T-helper 2 cell treated with Interferon-gamma antibody and Interleukin-4, amounts not matched to agents 5 μg/mL and 100 μg/mL, for 36 hours (primary cell): ENCODE results near the gene BRINP3.

Experiments
- DNase-seq: peaks from one replicate; pipeline ENCODE4 v3.0.0; 2021; ENCODE audit warnings: low spot score
- H3K27ac Mint-ChIP-seq: one replicate; pipeline ENCODE4 v1.8.0; 2021; ENCODE audit warnings: mild to moderate bottlenecking, mixed read lengths
- H3K27me3 Mint-ChIP-seq: one replicate; pipeline ENCODE4 v1.8.0; 2021; ENCODE audit warnings: low read depth, mixed read lengths
- H3K36me3 Mint-ChIP-seq: one replicate; pipeline ENCODE4 v1.8.0; 2021; ENCODE audit warnings: low read depth, mixed read lengths
- H3K4me1 Mint-ChIP-seq: one replicate; pipeline ENCODE4 v1.8.0; 2021; ENCODE audit warnings: low read depth, mixed read lengths
- H3K4me3 Mint-ChIP-seq: one replicate; pipeline ENCODE4 v1.8.0; 2022; ENCODE audit warnings: mild to moderate bottlenecking, moderate library complexity, mixed read lengths
- H3K9me3 Mint-ChIP-seq: one replicate; pipeline ENCODE4 v1.8.0; 2021; ENCODE audit warnings: mixed read lengths

Gene BRINP3

DNA sequence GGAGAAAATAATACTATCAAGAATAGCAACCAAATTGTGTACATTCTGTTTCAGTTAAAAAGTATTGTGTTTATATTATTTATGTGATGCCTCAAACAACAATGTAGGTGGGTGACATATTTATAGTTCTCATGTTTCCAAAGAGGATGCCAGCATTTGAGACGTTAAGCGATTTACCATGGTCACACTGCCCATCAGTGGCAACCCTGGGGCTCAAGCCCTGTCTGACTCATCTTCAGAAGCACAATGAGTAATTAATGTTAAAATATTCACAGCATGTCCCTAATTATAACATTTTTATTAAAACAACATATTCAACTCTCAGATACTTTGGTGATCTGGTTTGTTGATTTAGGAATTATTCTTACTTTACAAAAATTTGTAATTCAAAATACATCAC lies 409.4 kb downstream of the BRINP3 start:
- Mint-ChIP-seq H3K9me3 (peaks cover 23% of the 10 kb centered on the region), H3K4me3 (no peak overlapping the region), H3K36me3 (no peaks in the 10 kb centered on the region), H3K27ac (no peak overlapping the region), H3K4me1 (no peaks in the 10 kb centered on the region), H3K27me3 (no peaks in the 10 kb centered on the region)
- no peak for DNase-seq

DNA sequence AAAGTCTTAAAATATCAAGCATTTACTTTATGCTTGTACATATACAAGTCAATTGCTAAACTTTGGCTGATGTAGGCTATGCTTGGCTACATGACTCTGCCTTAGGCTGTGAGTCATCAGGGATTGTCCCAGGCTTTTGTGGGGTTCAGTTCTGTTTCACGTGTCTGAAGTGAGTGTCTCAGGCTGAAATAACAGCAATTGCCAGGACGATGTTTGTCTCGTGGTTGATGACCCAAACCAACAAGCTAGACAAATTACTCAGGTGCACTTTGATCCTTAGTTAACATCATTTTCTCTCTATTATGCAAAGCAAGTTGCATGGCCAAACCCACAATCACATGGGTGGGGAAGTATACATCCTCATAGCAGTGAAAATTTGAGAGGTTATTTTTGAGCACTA lies 410.1 kb downstream of the BRINP3 start:
- Mint-ChIP-seq H3K4me1 (no peaks in the 10 kb centered on the region), H3K27ac (no peak overlapping the region), H3K27me3 (no peaks in the 10 kb centered on the region), H3K4me3 (no peak overlapping the region), H3K36me3 (no peaks in the 10 kb centered on the region), H3K9me3 (peaks cover 19% of the 10 kb centered on the region)
- DNase-seq = no peak

DNA sequence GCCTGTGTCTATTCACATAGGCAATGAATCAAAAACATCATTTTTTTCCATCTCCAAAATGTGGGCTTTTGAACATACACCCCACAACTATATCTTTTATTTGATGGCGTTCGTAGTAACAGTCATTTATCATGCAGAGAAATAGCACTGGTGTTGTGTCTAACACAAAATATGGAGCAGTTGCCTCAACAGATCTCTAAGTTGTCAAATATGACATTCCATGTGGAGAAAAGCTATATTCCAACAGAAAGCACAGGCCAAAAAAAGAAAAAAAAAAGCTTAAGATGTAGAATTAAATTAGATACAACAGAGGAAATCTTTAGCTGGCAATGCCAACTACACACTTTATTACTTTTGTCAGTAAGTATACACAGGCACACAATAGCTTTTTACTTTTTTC lies 411.7 kb downstream of the BRINP3 start:
- peaks cover 18% of the 10 kb centered on the region for H3K9me3 Mint-ChIP-seq
- H3K36me3 Mint-ChIP-seq = no peaks in the 10 kb centered on the region
- no peaks in the 10 kb centered on the region for H3K4me1 Mint-ChIP-seq
- no peak overlapping the region for H3K4me3 Mint-ChIP-seq
- H3K27ac Mint-ChIP-seq = no peak overlapping the region
- no peaks in the 10 kb centered on the region for H3K27me3 Mint-ChIP-seq
- no peak for DNase-seq

DNA sequence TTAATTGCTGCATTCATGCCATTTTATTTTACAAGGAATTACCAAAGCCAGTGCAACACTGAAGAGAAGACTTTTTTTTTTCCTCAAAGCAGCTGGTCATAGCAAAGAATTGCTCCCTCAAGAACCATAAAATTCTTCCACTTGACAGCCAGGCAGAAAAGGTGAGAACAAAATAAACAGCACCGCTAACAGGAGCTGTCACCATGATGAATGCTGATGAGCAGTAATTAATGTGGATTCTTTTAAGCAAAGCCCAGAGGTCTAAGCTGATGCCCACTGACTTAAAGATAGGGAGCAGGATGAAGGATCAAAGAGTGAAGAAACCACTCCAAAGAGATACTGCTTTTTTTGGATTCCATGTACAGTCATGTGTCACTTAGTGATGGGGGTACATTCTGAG lies 428.4 kb downstream of the BRINP3 start:
- Mint-ChIP-seq H3K27ac (no peak overlapping the region), H3K4me3 (no peak overlapping the region)
- DNase-seq = no peak

More for the DNA sequence above, 428.4 kb downstream of the BRINP3 start:
- Mint-ChIP-seq H3K9me3 (peaks cover 16% of the 10 kb centered on the region), H3K36me3 (no peaks in the 10 kb centered on the region), H3K4me1 (no peaks in the 10 kb centered on the region), H3K27me3 (no peaks in the 10 kb centered on the region)
